ENCODE data around the gene TNIP2. TPM values are rescaled to one million over a fixed set of nuclear protein-coding genes. Genes with fewer than 3 reads are reported as not detected.

Gene TNIP2
- total RNA-seq, 1 experiment from 2014 or later, result 41.0 TPM

DNA sequence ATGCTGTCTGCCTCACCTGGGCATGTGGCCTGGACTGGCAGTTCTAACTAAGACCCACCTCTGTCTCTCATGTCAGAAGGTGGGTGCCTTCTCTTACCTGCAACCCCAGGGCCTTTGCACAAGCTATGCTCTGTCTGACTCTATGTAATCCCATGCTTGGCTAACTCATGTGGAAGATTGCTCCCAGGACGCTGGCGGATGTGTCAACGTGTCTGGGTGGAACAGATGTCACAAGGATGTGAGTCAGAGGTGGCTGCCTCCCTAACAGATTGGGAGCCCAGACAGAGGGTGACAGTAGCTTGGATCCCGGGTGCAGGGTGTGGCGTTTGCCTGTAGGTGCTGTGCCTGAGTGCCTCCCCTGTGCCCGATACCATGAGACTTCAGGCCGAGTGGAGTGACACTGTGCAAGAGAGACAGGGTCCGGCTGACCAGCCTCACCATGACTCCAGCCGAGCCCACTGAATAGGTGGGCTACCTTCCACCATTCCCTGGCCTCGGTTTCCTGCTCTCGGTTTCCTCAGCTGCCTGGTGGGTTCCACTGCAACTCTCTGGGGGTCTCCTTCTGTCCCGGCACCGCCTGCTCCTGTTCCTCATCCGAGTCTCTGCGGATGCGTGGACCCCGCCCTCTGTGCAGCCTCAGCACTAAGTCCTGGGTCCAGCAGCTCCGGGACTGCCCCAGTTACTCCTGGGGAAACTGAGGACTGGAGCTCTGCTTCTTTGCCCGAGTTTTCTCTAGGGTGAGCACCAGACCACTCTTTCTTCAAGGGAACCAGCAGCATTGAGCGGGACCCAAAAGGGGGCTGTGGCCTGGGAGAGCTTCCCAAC is 47.7 kb upstream of the TNIP2 start:
- ATAC-seq (peak; percentile 77), DNase-seq (ENCODE audit: low read depth, low spot score) (peak; percentile 40)
- ChIA-PET POLR2A (no interaction called here), CTCF (interaction anchor here (0.8 kb wide), 1 partner anchor 8 kb away, joined by 3 read pairs; no protein-coding TSS in a partner anchor), RAD21 (ENCODE audit: low non-redundant PET in 1 of 2, low total read pairs in 2 of 2, uncharacterized antibody in 2 of 2, unreplicated experiment in 2 of 2) (no interaction called here)
- no peaks in the 10 kb centered on the region for H3K9me3 ChIP-seq (ENCODE audit: control insufficient read depth in 1 of 2, insufficient read depth in 1 of 2, low read depth in 1 of 2, low read length in 2 of 2)
- H3K79me2 ChIP-seq (ENCODE audit: insufficient read depth, low read length), result no peaks in the 10 kb centered on the region
- BruUV-seq (replicated peaks), result no TSS peak
- no peak for TF ChIP-seq MAX (IDR thresholded peaks at IDR 0.05)
- TF ChIP-seq, protein P1, sequence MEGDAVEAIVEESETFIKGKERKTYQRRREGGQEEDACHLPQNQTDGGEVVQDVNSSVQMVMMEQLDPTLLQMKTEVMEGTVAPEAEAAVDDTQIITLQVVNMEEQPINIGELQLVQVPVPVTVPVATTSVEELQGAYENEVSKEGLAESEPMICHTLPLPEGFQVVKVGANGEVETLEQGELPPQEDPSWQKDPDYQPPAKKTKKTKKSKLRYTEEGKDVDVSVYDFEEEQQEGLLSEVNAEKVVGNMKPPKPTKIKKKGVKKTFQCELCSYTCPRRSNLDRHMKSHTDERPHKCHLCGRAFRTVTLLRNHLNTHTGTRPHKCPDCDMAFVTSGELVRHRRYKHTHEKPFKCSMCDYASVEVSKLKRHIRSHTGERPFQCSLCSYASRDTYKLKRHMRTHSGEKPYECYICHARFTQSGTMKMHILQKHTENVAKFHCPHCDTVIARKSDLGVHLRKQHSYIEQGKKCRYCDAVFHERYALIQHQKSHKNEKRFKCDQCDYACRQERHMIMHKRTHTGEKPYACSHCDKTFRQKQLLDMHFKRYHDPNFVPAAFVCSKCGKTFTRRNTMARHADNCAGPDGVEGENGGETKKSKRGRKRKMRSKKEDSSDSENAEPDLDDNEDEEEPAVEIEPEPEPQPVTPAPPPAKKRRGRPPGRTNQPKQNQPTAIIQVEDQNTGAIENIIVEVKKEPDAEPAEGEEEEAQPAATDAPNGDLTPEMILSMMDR (IDR thresholded peaks at IDR 0.05 in 2 of 3, conservative IDR thresholded peaks at IDR 0.05 in 1 of 3; ENCODE audit: borderline replicate concordance in 1 of 3, insufficient read depth in 1 of 3, low read depth in 2 of 3, low read length in 2 of 3), result 0 out of 6 replicates have a peak, but pooled peaks of 1 of the 3 experiments have one; percentile 1
- H3K4me3 ChIP-seq (replicated peaks in 1 of 2; ENCODE audit: low read depth in 1 of 2, low read length in 2 of 2), result no peak overlapping the region
- H3K9me2 ChIP-seq (ENCODE audit: insufficient read depth), result no peaks in the 10 kb centered on the region
- H3K4me1 ChIP-seq (ENCODE audit: control insufficient read depth in 1 of 2, insufficient read depth in 2 of 2, low read length in 2 of 2), result peaks cover 26 to 57% of the 10 kb centered on the region in 2 experiments
- no peak overlapping the region for H2AFZ ChIP-seq (ENCODE audit: low read depth, low read length, poor library complexity, severe bottlenecking)
- H4K20me1 ChIP-seq (ENCODE audit: insufficient read depth), result no peaks in the 10 kb centered on the region
- peak overlapping the region; percentile 44 for H3K4me2 ChIP-seq (ENCODE audit: low read length)
- H3K27ac ChIP-seq (ENCODE audit: low read depth, low read length), result no peak overlapping the region
- H3K27me3 ChIP-seq (ENCODE audit: insufficient read depth, low read length), result no peaks in the 10 kb centered on the region
- intact Hi-C loops (cut with micrococcal nuclease), result no loop called here
- no peak overlapping the region for H3K9ac ChIP-seq (ENCODE audit: low read length)
- H3K36me3 ChIP-seq (ENCODE audit: control insufficient read depth in 1 of 2, insufficient read depth in 2 of 2, low read length in 2 of 2), result no peaks in the 10 kb centered on the region

Measured in HCT116 (cell line).